Renal pelvis (tissue), 4 donors: ENCODE data around the gene SDHB. TPM values are rescaled to one million over a fixed set of nuclear protein-coding genes. Genes with fewer than 3 reads are reported as not detected.
"Not testable (repeated sequence)": the region's sequence is repeated elsewhere in the genome, so short reads cannot be mapped to it uniquely, and the experiment has no call there.

Source experiments
- DNase-seq: peaks from one replicate; pipeline ENCODE4 v3.0.0-alpha.2; 2013
- polyA plus RNA-seq, 3 donors: library from polyadenylated mRNA; unstranded; fragments of 120-200 nt; gene quantifications; one replicate each; pipeline ENCODE4 v1.2.1, GENCODE V29; 2013; ENCODE audit not compliant: insufficient read length in 3 of 3

Gene SDHB
- polyA plus RNA-seq, 3 donors, result 137 to 167 (median 156) TPM

- no peak for DNase-seq
These were observed 27.0 kb upstream of the SDHB start for GRCh38 chr1:17080880-17081279.

- no peak for DNase-seq
These were observed 26.4 kb upstream of the SDHB start for GRCh38 chr1:17080085-17080759.

DNA sequence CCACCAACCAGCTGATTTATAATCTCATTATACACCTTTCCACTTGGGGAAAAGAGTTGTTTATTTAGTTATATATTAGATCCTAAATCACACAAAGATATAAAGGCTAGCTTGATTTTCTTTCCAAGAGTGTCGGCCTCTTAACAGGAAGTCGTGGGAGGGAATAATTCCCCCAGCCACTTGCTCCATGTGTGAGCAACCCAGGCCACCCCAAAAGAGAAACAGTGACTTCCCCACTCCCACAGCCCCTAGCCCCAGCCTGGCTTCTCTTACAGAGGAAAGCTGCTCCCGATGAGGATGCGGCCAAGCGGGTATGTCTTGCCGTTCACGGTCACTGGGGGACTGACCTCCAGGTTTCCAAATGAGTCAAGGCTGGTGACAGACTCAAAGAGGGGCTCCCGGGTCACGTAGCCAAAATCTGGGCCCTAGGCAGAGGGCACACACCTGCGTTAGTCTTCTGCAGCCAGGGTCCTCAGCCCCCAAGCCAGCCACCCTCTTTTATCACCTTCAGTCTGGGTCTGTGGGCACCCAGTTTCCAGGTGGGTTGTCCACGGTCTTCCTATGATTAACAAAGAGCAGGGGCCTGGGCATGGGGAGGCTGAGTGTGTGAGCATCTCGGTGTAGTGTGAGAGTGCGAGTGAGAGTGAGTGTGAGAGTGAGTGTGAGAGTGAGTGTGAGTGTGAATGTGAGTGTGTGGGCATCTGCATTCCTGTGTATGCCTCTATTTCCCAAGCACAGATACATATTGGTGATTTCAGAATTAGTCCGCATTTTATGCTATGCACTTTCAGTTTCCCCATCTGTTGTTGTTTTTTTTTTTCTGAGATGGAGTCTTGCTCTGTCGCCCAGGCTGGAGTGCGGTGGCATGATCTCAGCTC, 25.4 kb upstream of the SDHB start:
- no peak for DNase-seq

DNA sequence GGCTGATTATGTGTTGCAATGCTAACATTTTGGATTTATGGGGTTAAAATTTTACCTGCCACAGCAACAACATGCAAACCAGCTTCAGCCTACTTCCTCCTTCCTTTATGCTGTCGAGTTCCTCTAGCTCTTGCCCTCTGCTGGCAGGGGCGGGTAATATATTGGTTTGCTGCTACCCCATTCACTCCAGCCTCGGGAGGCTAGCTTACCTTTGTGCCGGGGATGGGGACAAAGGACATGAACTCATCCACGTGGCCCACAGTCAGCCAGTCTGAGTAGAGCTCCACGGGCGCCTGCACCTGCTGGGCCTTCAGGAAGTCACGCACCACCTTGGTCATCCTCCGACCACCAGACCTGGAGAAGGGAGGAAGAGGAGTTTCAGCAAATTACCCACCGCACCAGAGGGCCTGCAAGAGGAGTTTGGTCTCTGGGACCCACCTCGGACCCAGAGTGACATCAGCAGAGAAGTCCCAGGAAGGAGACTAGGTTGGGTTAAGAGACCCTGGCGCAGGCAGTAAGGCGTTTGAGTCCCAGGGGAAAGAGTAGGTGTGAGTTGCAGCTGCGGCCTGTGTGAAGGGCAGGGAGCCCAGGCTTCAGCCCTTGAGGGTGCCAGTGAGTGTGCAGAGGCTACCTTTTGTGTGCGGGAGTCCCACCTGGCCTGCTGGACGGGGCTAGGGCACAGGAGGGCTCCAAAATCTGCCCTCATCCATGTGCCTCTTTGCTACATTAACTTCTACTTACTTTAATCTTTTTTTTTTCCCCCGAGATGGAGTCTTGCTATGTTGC, 21.8 kb upstream of the SDHB start:
- no peak for DNase-seq

- DNase-seq, result no peak
These were observed 18.0 kb upstream of the SDHB start for GRCh38 chr1:17071794-17072193.

DNA sequence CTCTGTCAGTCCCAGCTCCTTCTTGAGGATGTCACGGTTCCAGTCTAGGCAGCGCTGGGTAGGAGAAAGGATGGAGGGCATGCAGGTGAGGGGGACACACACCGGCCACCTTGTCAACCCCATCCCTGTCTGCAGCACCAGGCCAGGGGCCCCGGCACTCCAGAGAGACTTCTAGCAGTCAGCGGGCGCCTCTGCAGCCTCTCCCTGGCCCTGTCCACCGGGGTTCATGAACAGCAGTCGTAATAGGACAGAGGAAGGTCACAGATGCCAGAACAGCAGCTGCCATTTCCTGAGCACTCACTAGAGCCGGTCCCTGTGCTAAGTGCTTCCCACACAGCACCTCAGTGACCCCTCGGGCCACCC, 16.3 kb upstream of the SDHB start:
- no peak for DNase-seq

DNA sequence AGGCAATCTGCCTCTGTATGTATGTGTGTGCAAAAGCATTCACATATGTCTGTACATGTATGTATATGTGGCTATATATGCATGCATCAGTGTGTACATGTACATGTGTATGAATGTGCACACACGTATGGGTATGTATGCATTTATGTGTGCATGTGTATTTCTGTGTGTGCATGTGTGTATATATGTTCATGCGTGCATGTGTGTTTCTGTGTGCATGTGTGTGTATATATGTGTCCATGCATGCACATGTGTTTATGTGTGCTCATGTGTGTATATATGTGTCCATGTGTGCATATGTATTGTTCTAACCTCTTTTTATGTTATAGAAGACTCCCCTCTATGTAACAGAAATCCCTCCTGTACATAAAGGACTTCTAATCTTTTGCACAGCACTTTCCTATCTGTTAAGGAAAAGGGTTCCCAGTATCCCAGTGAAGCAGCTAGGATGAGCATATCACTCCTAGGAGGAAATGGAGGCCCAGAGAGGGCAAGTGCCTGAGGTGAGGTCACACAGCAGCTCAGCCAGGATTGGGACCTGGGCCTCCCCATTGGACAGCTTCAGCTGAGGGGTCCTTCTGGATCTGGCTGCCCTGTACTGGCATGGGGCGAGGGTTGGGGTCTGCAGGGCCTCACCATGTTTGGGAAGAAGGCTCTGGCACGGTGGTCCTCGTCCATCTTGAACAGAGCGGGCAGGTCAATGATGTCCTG, 15.8 kb upstream of the SDHB start:
- DNase-seq, result no peak

DNA sequence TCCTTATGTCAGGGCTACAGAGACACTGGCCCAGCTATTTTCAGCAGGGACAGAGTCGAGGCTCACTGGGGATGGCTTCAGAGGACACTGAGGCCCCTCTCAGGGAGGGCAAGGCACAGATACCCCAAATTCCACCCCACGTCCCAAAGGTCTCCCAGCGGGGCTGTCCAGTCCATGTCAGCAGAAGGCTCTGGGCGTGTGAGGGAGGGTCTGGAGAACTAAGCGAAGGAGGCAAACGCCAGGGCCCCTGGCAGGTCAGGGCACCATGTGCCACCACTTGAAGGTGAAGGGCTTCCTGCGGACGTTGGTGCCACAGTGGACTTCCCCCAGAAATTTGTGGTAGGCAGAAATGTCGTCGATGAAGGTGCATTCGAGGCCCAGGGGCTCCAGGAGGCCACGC, 15.0 kb upstream of the SDHB start:
- DNase-seq, result no peak

GRCh38 chr1:17067465-17068240, 13.8 kb upstream of the SDHB start:
- no peak for DNase-seq

DNA sequence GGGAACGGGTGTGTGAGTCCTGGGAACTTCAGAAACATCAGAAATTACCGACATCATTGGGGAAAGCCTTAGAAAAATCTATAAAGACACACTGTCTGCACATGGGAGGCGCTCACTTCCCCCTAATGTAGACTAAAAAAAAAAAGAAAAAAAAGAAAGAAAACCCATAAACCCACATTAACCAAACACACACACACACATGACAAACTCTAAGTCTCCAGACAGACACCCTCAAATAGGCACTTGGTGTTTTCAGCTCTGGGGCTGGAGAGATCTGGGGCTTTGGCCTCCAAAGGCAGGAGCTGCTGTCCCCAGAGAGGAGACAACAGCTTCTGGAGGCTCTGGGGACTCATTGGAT, 13.2 kb upstream of the SDHB start:
- DNase-seq, result no peak

- no peak for DNase-seq
These were observed 12.7 kb upstream of the SDHB start for GRCh38 chr1:17066361-17067068.

- DNase-seq, result no peak
These were observed 11.8 kb upstream of the SDHB start for GRCh38 chr1:17065666-17066065.

- not testable (repeated sequence) for DNase-seq
These were observed 8.9 kb upstream of the SDHB start for GRCh38 chr1:17062751-17063150.

GRCh38 chr1:17061892-17062291, 8.1 kb upstream of the SDHB start:
- DNase-seq, result no peak

- DNase-seq, result no peak
These were observed 7.7 kb upstream of the SDHB start for GRCh38 chr1:17061486-17061885.

DNA sequence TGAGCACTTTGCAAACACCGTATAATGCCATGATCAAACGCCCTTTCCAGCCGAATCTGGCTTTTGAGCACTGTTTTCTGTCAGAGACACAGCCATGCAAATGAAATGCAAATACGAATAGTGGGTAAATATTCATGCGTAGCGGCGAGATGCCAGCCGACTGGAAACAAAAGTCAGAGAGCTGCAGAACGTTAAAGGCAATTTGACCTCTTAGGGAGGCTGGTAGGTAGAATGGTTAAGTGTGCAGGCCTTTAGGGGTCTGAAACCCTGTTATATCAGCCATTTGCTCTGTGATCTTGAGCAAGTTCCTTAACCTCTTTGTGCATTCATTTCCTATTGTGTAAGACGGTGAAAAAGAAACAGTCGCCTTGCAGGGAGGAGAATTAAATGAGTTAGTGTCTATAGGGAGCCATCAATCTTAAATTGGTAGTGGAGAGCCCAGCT, 6.5 kb upstream of the SDHB start:
- DNase-seq, result no peak

GRCh38 chr1:17059391-17060305, 5.8 kb upstream of the SDHB start:
- peak; percentile 56 for DNase-seq

DNA sequence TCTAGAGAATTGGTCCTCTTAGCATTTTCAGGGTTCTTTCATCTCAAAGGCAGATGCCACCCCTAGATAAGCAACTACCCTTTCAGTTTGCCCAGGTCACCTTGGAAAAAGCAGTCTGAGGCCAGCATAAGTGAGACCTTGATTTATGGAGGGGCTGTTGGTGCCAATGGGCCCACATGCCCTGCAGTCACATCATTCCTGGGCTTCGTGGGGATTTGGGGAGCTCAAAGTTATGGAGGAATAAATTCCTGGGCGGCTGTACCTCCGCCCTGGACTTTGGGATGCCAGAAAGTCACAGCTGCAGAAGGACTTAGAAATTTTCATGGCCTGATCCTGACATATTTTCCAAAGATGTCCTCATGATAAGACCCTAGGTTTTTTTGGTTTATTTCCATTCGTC, 2.7 kb upstream of the SDHB start:
- no peak for DNase-seq

DNA sequence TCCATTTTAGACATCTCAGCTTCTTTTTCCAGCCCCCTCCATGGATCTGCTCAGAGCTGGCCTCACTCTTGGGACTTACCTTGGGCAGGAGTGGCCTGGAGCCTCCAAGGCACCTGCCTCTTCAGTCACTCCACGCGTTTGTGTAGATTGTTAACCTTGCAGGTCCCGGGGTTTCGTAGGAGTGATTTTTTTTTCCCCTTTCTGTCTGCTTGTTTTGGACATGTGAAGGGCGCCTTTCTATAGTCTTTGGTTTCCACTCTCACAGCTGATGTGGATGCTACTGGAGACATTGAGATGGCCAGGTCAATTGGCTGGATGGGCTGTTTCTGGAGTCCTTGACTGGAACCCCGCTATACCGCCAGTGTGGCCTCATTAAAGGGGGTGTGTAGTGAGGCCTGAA, 2.0 kb upstream of the SDHB start:
- DNase-seq, result no peak
